GM19025 (cell line): ENCODE data around the gene AGO3.
"Not testable (repeated sequence)": the region's sequence is repeated elsewhere in the genome, so short reads cannot be mapped to it uniquely, and the experiment has no call there.

Experiments
- ATAC-seq: cut with Tn5 transposase; IDR thresholded peaks from one replicate; pipeline ENCODE4 v1.9.1; 2021; ENCODE audit warnings: mild to moderate bottlenecking, low read depth, moderate library complexity; ENCODE audit not compliant: unreplicated experiment

Gene AGO3

GRCh38 chr1:35924838-35925237 is 6.1 kb upstream of the AGO3 start:
- no peak for ATAC-seq

- no peak for ATAC-seq
These were observed 5.2 kb upstream of the AGO3 start for GRCh38 chr1:35925741-35926140.

GRCh38 chr1:35927472-35927871 is 3.4 kb upstream of the AGO3 start:
- no peak for ATAC-seq

DNA sequence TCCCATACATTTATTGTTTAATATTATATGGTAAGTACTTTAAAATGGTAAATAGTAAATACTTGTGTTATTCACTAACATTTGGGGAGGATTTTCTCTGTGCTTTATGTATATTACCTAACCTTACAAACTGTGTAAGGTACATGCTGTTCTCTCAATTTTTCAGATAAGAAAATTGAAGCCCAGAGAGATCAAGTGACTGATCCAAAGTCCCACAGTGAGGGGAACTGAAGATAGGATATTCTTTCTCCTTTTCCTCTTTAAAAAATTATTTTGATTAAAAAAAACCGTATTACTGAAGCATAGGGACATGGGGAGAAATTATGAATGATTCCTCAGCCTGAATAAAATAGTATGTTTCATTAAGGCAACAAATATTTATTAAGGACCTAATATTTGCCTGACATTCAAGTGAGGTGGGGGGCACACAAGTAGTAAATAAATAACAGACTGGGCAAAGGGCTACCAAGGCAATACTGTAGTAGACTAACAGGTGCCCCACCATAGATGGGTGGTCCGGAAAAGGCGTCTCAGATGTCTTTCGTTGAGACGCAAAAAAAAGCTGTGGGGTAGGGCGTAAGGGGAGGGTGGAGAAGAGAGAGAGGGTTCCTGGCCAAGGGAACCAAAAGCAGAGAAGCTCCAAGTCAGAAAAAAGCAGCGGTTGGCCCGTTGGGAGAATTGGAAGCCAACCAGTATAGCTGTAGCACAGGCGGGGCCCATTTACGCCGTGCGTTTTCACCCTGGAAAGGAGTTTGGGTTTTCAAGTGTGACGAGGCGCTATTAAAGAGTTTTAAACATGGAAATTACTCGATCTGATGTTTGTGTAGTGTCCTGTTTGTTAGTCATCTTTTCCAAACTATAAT is 944 bp upstream of the AGO3 start:
- no peak for ATAC-seq

GRCh38 chr1:35931446-35932157 is 697 bp downstream of the AGO3 start:
- peak; percentile 16 for ATAC-seq

GRCh38 chr1:35932158-35932636 is 1.3 kb downstream of the AGO3 start:
- ATAC-seq = no peak

DNA sequence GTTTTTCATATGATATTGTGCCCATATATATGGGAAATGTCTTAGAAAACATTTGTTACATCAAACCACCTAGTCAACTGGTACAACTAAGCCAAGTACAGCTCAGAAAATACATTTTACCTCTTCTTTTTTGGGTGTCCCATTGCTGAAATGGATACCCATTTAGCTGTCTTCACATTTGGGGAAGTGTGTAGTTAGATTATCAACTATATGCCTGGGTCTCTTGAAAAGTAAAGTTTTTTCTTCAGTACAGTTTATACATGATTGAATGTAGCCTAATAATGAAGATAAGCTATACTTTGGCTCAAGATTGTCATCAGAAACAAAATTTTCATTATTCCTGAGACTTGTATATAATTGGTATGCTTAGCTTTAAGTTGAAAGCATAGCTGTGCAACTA is 2.0 kb downstream of the AGO3 start:
- ATAC-seq = no peak

- ATAC-seq = no peak
These were observed 4.8 kb downstream of the AGO3 start for GRCh38 chr1:35935442-35936388.

DNA sequence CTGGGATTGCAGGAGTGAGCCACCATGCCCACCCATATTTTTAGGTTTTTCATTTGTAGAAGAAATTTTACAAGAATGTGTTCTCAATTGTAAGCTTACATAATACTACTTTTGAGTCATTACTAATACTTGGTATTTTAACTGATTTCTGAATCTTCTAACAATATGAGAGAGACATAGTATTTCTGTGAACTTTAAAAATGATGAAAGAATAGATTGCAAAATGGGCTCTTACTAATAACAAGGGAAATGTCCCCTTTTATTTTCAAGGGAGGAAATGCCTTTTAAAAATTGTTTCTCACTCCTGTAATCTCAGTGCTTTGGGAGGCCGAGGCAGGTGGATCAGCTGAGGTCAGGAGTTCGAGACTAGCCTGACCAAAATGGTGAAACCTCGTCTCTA is 5.9 kb downstream of the AGO3 start:
- no peak for ATAC-seq

GRCh38 chr1:35939484-35939883 is 8.6 kb downstream of the AGO3 start:
- ATAC-seq = no peak

- ATAC-seq = no peak
These were observed 14.4 kb downstream of the AGO3 start for GRCh38 chr1:35945327-35945726.

DNA sequence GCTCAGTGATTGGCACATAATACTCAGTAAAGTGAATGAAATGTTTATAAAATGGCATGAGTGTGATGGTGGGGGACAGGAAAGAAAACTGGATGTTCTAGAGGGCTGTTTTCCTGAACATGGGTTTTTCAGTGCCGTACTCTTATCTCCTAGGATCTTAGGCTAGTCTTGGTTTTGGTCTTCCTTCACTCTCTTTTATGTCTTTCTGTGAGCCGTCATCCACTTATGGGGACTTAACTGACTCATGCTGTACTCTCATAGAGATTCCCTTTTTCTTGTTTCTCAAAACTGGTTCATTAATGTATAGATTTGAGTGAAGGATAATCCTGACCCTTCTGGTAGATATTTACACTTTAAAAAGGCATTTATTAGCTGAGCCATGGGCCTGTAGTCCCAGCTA is 16.6 kb downstream of the AGO3 start:
- no peak for ATAC-seq

DNA sequence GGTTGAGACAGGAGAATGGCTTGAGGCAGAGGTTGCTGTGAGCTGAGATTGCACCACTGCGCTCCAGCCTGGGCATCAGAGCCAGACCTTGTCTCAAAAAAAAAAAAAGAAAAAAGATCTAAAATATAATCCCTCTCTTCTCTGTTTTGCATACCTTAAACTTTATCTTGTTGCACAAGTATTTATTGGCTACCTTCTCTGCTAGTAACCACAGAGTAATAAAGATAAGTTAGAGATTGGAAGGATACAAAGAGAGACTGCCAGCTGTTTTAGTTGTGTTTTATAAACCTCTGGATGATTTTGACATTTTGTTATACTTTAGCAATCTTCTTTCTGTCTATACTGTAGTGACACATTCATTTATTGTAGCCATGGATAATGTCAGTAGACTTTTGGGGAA is 27.7 kb downstream of the AGO3 start:
- ATAC-seq = no peak

GRCh38 chr1:35959304-35959703 is 28.4 kb downstream of the AGO3 start:
- no peak for ATAC-seq

GRCh38 chr1:35962952-35963351 is 32.0 kb downstream of the AGO3 start:
- no peak for ATAC-seq

GRCh38 chr1:35964277-35964676 is 33.4 kb downstream of the AGO3 start:
- ATAC-seq = not testable (repeated sequence)

GRCh38 chr1:35968396-35968795 is 37.5 kb downstream of the AGO3 start:
- no peak for ATAC-seq

- ATAC-seq = no peak
These were observed 40.7 kb downstream of the AGO3 start for GRCh38 chr1:35971601-35972000.

GRCh38 chr1:35972631-35973030 is 41.7 kb downstream of the AGO3 start:
- not testable (repeated sequence) for ATAC-seq

GRCh38 chr1:35980090-35980489 is 49.2 kb downstream of the AGO3 start:
- no peak for ATAC-seq

- ATAC-seq = no peak
These were observed 57.3 kb downstream of the AGO3 start for GRCh38 chr1:35988237-35988636.
